Small intestine (tissue), 7 donors: Measurements from ENCODE around the gene PPP2R2B. TPM values are rescaled to one million over a fixed set of nuclear protein-coding genes. Genes with fewer than 3 reads are reported as not detected.

ENCODE experiments used
- DNase-seq, 2 donors: peaks; one replicate each; pipeline versions ENCODE4 v3.0.0 to v3.0.0-alpha.2; 2013
- FAIRE-seq: peaks from 2 replicates; lab custom pipeline; 2012; peaks lifted over from hg19 to GRCh38; lab: Jason Lieb, UNC
- H3K27ac ChIP-seq, 3 donors: one replicate each; pipeline ENCODE4 v1.5.1; 2013; ENCODE audit warnings: low read length in 2 of 3, mild to moderate bottlenecking in 2 of 3, control low read depth in 1 of 3, inconsistent platforms in 1 of 3, low read depth in 1 of 3, moderate library complexity in 1 of 3
- H3K27me3 ChIP-seq, 3 donors: one replicate each; pipeline ENCODE4 v1.6.1; 2013; ENCODE audit warnings: low read length in 3 of 3, inconsistent platforms in 1 of 3; ENCODE audit not compliant: control insufficient read depth in 3 of 3, insufficient read depth in 3 of 3
- H3K36me3 ChIP-seq, 3 donors: one replicate each; pipeline ENCODE4 v1.6.1; 2013; ENCODE audit warnings: low read length in 3 of 3, inconsistent platforms in 1 of 3, low read depth in 1 of 3, mild to moderate bottlenecking in 1 of 3, moderate library complexity in 1 of 3; ENCODE audit not compliant: control insufficient read depth in 3 of 3, insufficient read depth in 2 of 3
- H3K4me1 ChIP-seq, 3 donors: one replicate each; pipeline ENCODE4 v1.6.1; 2013; ENCODE audit warnings: low read length in 2 of 3, inconsistent platforms in 1 of 3, low read depth in 1 of 3, mild to moderate bottlenecking in 1 of 3, moderate library complexity in 1 of 3; ENCODE audit not compliant: control insufficient read depth in 3 of 3, insufficient read depth in 2 of 3
- H3K4me3 ChIP-seq, 3 donors: one replicate each; pipeline ENCODE4 v1.5.1; 2013; ENCODE audit warnings: low read length in 3 of 3, control low read depth in 1 of 3, inconsistent platforms in 1 of 3, low read depth in 1 of 3, mild to moderate bottlenecking in 1 of 3, moderate library complexity in 1 of 3
- H3K9me3 ChIP-seq, 2 donors: one replicate each; pipeline ENCODE4 v1.6.1; 2013; ENCODE audit warnings: low read depth in 1 of 2, low read length in 1 of 2; ENCODE audit not compliant: control insufficient read depth in 2 of 2, insufficient read depth in 1 of 2
- WGBS, 3 donors: extraction: QIAGEN DNeasy Blood & Tissue Kit; methylation state at CpG; one replicate each; pipeline ENCODE4 v1.1.7; 2013; 5-methylcytosine and 5-hydroxymethylcytosine counted together
- polyA plus RNA-seq, 4 donors: library from polyadenylated mRNA; stranded (reverse) in 3 of 4; unstranded in 1 of 4; fragments of 200-250 nt in 3 of 4; fragments of 120-200 nt in 1 of 4; gene quantifications; one replicate each; pipeline versions ENCODE4 v1.2.1 to v1.2.3, GENCODE V29; 2013
- donor health status: healthy with polysubstance abuse.
- donor health status: control.
- donor health status: control.
- donor health status: Bipolar disorder and iron deficiency.
- donor health status: healthy.

Gene PPP2R2B
- polyA plus RNA-seq, 4 donors, result 0.22 to 3.8 (median 1.6) TPM

GRCh38 chr5:146659961-146660360 is 218.6 kb downstream of the PPP2R2B start:
- 59 to 68% (median 62%) methylated on average over 3 of the region's 3 CpGs for WGBS, 3 donors
- Histone ChIP-seq H3K4me1 (no peaks in the 10 kb centered on the region), H3K4me3 (no peak overlapping the region), H3K9me3 (no peaks in the 10 kb centered on the region), H3K27ac (no peak overlapping the region), H3K36me3 (no peaks in the 10 kb centered on the region), H3K27me3 (no peaks in the 10 kb centered on the region)
- no peak for DNase-seq
- no peak for FAIRE-seq

- no peaks in the 10 kb centered on the region for H3K4me1 ChIP-seq
- WGBS, 3 donors, result 77 to 83% (median 78%) methylated on average over 7 of the region's 7 CpGs
- no peak overlapping the region for H3K27ac ChIP-seq
- FAIRE-seq, result no peak
- no peak for DNase-seq
- H3K36me3 ChIP-seq, result no peaks in the 10 kb centered on the region
- H3K9me3 ChIP-seq, result no peaks in the 10 kb centered on the region
- H3K4me3 ChIP-seq, result no peak overlapping the region
- H3K27me3 ChIP-seq, result no peaks in the 10 kb centered on the region
Observed at GRCh38 chr5:146656703-146657102, 221.9 kb downstream of the PPP2R2B start.

- Histone ChIP-seq H3K4me1 (no peaks in the 10 kb centered on the region), H3K27me3 (no peaks in the 10 kb centered on the region), H3K9me3 (no peaks in the 10 kb centered on the region), H3K4me3 (no peak overlapping the region), H3K36me3 (no peaks in the 10 kb centered on the region), H3K27ac (no peak overlapping the region)
- 71 to 83% (median 74%) methylated on average over 7 of the region's 7 CpGs for WGBS, 3 donors
- DNase-seq (no peak), FAIRE-seq (no peak)
Observed at GRCh38 chr5:146653560-146653959, 225.0 kb downstream of the PPP2R2B start.

- Histone ChIP-seq H3K27me3 (no peaks in the 10 kb centered on the region), H3K4me3 (no peak overlapping the region), H3K4me1 (no peaks in the 10 kb centered on the region), H3K9me3 (no peaks in the 10 kb centered on the region), H3K27ac (no peak overlapping the region), H3K36me3 (no peaks in the 10 kb centered on the region)
- 77 to 89% (median 86%) methylated on average over 1 of the region's 1 CpG for WGBS, 3 donors
- DNase-seq, result no peak
- FAIRE-seq, result no peak
Observed at GRCh38 chr5:146652547-146652946, 226.0 kb downstream of the PPP2R2B start.

- Histone ChIP-seq H3K4me3 (no peak overlapping the region), H3K36me3 (no peaks in the 10 kb centered on the region), H3K27ac (no peak overlapping the region), H3K4me1 (no peaks in the 10 kb centered on the region), H3K27me3 (no peaks in the 10 kb centered on the region), H3K9me3 (no peaks in the 10 kb centered on the region)
- DNase-seq (no peak), FAIRE-seq (no peak)
- 59 to 67% (median 61%) methylated on average over 3 of the region's 3 CpGs for WGBS, 3 donors
Observed at GRCh38 chr5:146647656-146648199, 230.8 kb downstream of the PPP2R2B start.

- no peak overlapping the region for H3K27ac ChIP-seq
- H3K27me3 ChIP-seq, result no peaks in the 10 kb centered on the region
- H3K4me3 ChIP-seq, result no peak overlapping the region
- H3K9me3 ChIP-seq, result no peaks in the 10 kb centered on the region
- 70 to 77% (median 71%) methylated on average over 1 of the region's 1 CpG for WGBS, 3 donors
- H3K4me1 ChIP-seq, result no peaks in the 10 kb centered on the region
- DNase-seq, result no peak
- no peak for FAIRE-seq
- no peaks in the 10 kb centered on the region for H3K36me3 ChIP-seq
Observed at GRCh38 chr5:146646441-146646840, 232.1 kb downstream of the PPP2R2B start.

GRCh38 chr5:146645342-146645741 is 233.2 kb downstream of the PPP2R2B start:
- H3K27ac ChIP-seq, result no peak overlapping the region
- 48 to 64% (median 62%) methylated on average over 1 of the region's 1 CpG for WGBS, 3 donors
- H3K27me3 ChIP-seq, result no peaks in the 10 kb centered on the region
- H3K36me3 ChIP-seq, result no peaks in the 10 kb centered on the region
- no peak for DNase-seq
- no peaks in the 10 kb centered on the region for H3K9me3 ChIP-seq
- no peaks in the 10 kb centered on the region for H3K4me1 ChIP-seq
- no peak for FAIRE-seq
- no peak overlapping the region for H3K4me3 ChIP-seq

- H3K36me3 ChIP-seq, result no peaks in the 10 kb centered on the region
- WGBS, 3 donors, result 81 to 85% (median 83%) methylated on average over 3 of the region's 3 CpGs
- H3K27ac ChIP-seq, result no peak overlapping the region
- no peaks in the 10 kb centered on the region for H3K4me1 ChIP-seq
- H3K4me3 ChIP-seq, result no peak overlapping the region
- no peaks in the 10 kb centered on the region for H3K27me3 ChIP-seq
- H3K9me3 ChIP-seq, result no peaks in the 10 kb centered on the region
- DNase-seq (no peak), FAIRE-seq (no peak)
Observed at GRCh38 chr5:146644831-146645230, 233.7 kb downstream of the PPP2R2B start.

- FAIRE-seq (no peak), DNase-seq (no peak)
- H3K27ac ChIP-seq, result no peak overlapping the region
- H3K4me3 ChIP-seq, result no peak overlapping the region
- H3K36me3 ChIP-seq, result no peaks in the 10 kb centered on the region
- H3K27me3 ChIP-seq, result no peaks in the 10 kb centered on the region
- no peaks in the 10 kb centered on the region for H3K9me3 ChIP-seq
- 36 to 44% (median 39%) methylated on average over 2 of the region's 2 CpGs for WGBS, 3 donors
- H3K4me1 ChIP-seq, result no peaks in the 10 kb centered on the region
Observed at GRCh38 chr5:146643776-146644175, 234.8 kb downstream of the PPP2R2B start.
